HEK293 (cell line): ENCODE measurements around the gene ERRFI1.
A peak's percentile ranks its signal among the peaks of the same experiment; 100 is the strongest.

Experiments
- KLF8 ChIP-seq: fragments of 450-650 bp; formaldehyde crosslinking; IDR thresholded peaks from 2 replicates; pipeline ENCODE4 v1.5.1; 2016; ENCODE audit warnings: missing biosample characterization, missing genetic modification characterization
- MYNN ChIP-seq: fragments of 450-650 bp; formaldehyde crosslinking; IDR thresholded peaks from 2 replicates; pipeline ENCODE4 v1.5.1; 2016; ENCODE audit warnings: missing biosample characterization, missing genetic modification characterization, borderline replicate concordance
- MZF1 ChIP-seq: fragments of 450-650 bp; formaldehyde crosslinking; IDR thresholded peaks from 2 replicates; pipeline ENCODE4 v1.5.1; 2017; ENCODE audit warnings: missing biosample characterization, missing genetic modification characterization, borderline replicate concordance
- SETDB1 ChIP-seq: IDR thresholded peaks from one replicate; pipeline ENCODE4 v1.6.1; 2017; ENCODE audit warnings: mild to moderate bottlenecking, low read length, moderate library complexity, mixed read lengths; ENCODE audit not compliant: insufficient read length
- ZBTB21 ChIP-seq: fragments of 450-650 bp; formaldehyde crosslinking; IDR thresholded peaks from 2 replicates; pipeline ENCODE4 v1.5.1; 2017; ENCODE audit warnings: missing biosample characterization, missing genetic modification characterization
- ZFP3 ChIP-seq: fragments of 450-650 bp; formaldehyde crosslinking; IDR thresholded peaks from 2 replicates; pipeline ENCODE4 v1.5.1; 2016; ENCODE audit warnings: low read depth, missing biosample characterization, missing genetic modification characterization
- ZNF112 ChIP-seq: fragments of 450-650 bp; formaldehyde crosslinking; IDR thresholded peaks from 2 replicates; pipeline ENCODE4 v1.5.0; 2017; ENCODE audit warnings: missing biosample characterization, missing genetic modification characterization
- ZNF549 ChIP-seq: fragments of 450-650 bp; IDR thresholded peaks from 2 replicates; pipeline ENCODE4 v1.5.1; 2018; ENCODE audit warnings: missing biosample characterization, missing genetic modification characterization, mild to moderate bottlenecking, inconsistent platforms, moderate library complexity
- ZNF558 ChIP-seq: fragments of 450-650 bp; formaldehyde crosslinking; IDR thresholded peaks from 2 replicates; pipeline ENCODE4 v1.5.1; 2016; ENCODE audit warnings: missing biosample characterization, missing genetic modification characterization
- ZNF785 ChIP-seq: fragments of 450-650 bp; formaldehyde crosslinking; IDR thresholded peaks from 2 replicates; pipeline ENCODE4 v1.5.1; 2016; ENCODE audit warnings: missing biosample characterization, missing genetic modification characterization
- TF ChIP-seq, protein P1 (sequence below): fragments of 450-650 bp; formaldehyde crosslinking; IDR thresholded peaks from 2 replicates; pipeline ENCODE4 v1.5.1; 2016; ENCODE audit warnings: missing biosample characterization, missing genetic modification characterization
- TF ChIP-seq, protein P2 (sequence below): fragments of 450-650 bp; formaldehyde crosslinking; IDR thresholded peaks from 2 replicates; pipeline ENCODE4 v1.5.1; 2016; ENCODE audit warnings: missing biosample characterization, missing genetic modification characterization
- TF ChIP-seq, protein P3 (sequence below): fragments of 450-650 bp; formaldehyde crosslinking; IDR thresholded peaks from 2 replicates; pipeline ENCODE4 v1.5.1; 2016; ENCODE audit warnings: missing biosample characterization, missing genetic modification characterization
- TF ChIP-seq, protein P4 (sequence below): fragments of 450-650 bp; formaldehyde crosslinking; IDR thresholded peaks from 2 replicates; pipeline ENCODE4 v1.5.1; 2016; ENCODE audit warnings: missing biosample characterization, missing genetic modification characterization

DNA sequence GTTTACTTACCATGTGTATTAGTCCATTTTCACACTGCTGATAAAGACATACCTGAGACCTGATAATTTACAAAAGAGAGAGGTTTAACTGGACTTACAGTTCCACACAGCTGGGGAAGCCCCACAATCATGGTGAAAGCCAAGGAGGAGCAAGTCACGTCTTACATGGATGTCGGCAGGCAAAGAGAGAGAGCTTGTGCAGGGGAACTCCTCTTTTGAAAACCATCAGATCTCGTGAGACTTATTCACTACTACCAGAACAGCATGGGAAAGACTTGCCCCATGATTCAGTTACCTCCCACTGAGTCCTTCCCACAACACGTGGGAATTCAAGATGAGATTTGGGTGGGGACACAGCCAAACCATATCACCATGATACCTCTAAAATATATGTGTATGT, 39.3 kb upstream of the ERRFI1 start:
- TF ChIP-seq ZFP3 (tag by site-specific recombination) (no peak), ZNF112 (tag by site-specific recombination) (no peak), ZNF549 (no peak), MYNN (tag by site-specific recombination) (no peak), SETDB1 (peak; percentile 60), MZF1 (tag by site-specific recombination) (no peak), ZNF558 (tag by site-specific recombination) (no peak), KLF8 (tag by site-specific recombination) (no peak), ZBTB21 (tag by site-specific recombination) (no peak), ZNF785 (tag by site-specific recombination) (no peak)
- TF ChIP-seq, protein P1, sequence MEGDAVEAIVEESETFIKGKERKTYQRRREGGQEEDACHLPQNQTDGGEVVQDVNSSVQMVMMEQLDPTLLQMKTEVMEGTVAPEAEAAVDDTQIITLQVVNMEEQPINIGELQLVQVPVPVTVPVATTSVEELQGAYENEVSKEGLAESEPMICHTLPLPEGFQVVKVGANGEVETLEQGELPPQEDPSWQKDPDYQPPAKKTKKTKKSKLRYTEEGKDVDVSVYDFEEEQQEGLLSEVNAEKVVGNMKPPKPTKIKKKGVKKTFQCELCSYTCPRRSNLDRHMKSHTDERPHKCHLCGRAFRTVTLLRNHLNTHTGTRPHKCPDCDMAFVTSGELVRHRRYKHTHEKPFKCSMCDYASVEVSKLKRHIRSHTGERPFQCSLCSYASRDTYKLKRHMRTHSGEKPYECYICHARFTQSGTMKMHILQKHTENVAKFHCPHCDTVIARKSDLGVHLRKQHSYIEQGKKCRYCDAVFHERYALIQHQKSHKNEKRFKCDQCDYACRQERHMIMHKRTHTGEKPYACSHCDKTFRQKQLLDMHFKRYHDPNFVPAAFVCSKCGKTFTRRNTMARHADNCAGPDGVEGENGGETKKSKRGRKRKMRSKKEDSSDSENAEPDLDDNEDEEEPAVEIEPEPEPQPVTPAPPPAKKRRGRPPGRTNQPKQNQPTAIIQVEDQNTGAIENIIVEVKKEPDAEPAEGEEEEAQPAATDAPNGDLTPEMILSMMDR (tag by site-specific recombination) = no peak
- TF ChIP-seq, protein P2, sequence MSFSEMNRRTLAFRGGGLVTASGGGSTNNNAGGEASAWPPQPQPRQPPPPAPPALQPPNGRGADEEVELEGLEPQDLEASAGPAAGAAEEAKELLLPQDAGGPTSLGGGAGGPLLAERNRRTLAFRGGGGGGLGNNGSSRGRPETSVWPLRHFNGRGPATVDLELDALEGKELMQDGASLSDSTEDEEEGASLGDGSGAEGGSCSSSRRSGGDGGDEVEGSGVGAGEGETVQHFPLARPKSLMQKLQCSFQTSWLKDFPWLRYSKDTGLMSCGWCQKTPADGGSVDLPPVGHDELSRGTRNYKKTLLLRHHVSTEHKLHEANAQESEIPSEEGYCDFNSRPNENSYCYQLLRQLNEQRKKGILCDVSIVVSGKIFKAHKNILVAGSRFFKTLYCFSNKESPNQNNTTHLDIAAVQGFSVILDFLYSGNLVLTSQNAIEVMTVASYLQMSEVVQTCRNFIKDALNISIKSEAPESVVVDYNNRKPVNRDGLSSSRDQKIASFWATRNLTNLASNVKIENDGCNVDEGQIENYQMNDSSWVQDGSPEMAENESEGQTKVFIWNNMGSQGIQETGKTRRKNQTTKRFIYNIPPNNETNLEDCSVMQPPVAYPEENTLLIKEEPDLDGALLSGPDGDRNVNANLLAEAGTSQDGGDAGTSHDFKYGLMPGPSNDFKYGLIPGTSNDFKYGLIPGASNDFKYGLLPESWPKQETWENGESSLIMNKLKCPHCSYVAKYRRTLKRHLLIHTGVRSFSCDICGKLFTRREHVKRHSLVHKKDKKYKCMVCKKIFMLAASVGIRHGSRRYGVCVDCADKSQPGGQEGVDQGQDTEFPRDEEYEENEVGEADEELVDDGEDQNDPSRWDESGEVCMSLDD (tag by site-specific recombination) = no peak
- TF ChIP-seq, protein P3, sequence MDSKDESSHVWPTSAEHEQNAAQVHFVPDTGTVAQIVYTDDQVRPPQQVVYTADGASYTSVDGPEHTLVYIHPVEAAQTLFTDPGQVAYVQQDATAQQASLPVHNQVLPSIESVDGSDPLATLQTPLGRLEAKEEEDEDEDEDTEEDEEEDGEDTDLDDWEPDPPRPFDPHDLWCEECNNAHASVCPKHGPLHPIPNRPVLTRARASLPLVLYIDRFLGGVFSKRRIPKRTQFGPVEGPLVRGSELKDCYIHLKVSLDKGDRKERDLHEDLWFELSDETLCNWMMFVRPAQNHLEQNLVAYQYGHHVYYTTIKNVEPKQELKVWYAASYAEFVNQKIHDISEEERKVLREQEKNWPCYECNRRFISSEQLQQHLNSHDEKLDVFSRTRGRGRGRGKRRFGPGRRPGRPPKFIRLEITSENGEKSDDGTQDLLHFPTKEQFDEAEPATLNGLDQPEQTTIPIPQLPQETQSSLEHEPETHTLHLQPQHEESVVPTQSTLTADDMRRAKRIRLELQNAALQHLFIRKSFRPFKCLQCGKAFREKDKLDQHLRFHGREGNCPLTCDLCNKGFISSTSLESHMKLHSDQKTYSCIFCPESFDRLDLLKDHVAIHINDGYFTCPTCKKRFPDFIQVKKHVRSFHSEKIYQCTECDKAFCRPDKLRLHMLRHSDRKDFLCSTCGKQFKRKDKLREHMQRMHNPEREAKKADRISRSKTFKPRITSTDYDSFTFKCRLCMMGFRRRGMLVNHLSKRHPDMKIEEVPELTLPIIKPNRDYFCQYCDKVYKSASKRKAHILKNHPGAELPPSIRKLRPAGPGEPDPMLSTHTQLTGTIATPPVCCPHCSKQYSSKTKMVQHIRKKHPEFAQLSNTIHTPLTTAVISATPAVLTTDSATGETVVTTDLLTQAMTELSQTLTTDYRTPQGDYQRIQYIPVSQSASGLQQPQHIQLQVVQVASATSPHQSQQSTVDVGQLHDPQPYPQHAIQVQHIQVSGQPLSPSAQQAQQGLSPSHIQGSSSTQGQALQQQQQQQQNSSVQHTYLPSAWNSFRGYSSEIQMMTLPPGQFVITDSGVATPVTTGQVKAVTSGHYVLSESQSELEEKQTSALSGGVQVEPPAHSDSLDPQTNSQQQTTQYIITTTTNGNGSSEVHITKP (tag by site-specific recombination) = no peak
- TF ChIP-seq, protein P4, sequence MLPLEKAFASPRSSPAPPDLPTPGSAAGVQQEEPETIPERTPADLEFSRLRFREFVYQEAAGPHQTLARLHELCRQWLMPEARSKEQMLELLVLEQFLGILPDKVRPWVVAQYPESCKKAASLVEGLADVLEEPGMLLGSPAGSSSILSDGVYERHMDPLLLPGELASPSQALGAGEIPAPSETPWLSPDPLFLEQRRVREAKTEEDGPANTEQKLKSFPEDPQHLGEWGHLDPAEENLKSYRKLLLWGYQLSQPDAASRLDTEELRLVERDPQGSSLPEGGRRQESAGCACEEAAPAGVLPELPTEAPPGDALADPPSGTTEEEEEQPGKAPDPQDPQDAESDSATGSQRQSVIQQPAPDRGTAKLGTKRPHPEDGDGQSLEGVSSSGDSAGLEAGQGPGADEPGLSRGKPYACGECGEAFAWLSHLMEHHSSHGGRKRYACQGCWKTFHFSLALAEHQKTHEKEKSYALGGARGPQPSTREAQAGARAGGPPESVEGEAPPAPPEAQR = no peak
